Dermis microvascular lymphatic vessel endothelial cell (primary cell): ENCODE data around the gene PGPEP1. TPM values are rescaled to one million over a fixed set of nuclear protein-coding genes. Genes with fewer than 3 reads are reported as not detected.

Experiments used
- DNase-seq, 2 donors: peaks; one replicate each; pipeline versions ENCODE4 v3.0.0 to v3.0.0-alpha.2; 2010; ENCODE audit warnings: low read depth in 2 of 2
- total RNA-seq: library from RNA; depleted of rRNA; stranded (reverse); fragments of >200 nt; gene quantifications from 2 replicates; pipeline ENCODE4 v1.2.1, GENCODE V29; 2014

The PGPEP1 gene
- total RNA-seq, result 19.4 and 20.6 TPM in 2 replicates

GRCh38 chr19:18340190-18340989, at the start of gene PGPEP1:
Gene PGPEP1 (plus strand): TSS chr19:18340598. CDS start chr19:18340682, 84 bp downstream.
- DNase-seq, result peak; percentile 26 to 68

- no peak for DNase-seq
Measured at GRCh38 chr19:18291019-18291524, 49.3 kb upstream of the PGPEP1 start.

GRCh38 chr19:18291590-18292461, 48.6 kb upstream of the PGPEP1 start:
- peak in 1 of 2 donors; percentile 73 for DNase-seq

GRCh38 chr19:18292462-18292809, 48.0 kb upstream of the PGPEP1 start:
- DNase-seq, result no peak

GRCh38 chr19:18292810-18293641, 47.4 kb upstream of the PGPEP1 start:
- peak in 1 of 2 donors; percentile 65 for DNase-seq

- DNase-seq, result no peak
Measured at GRCh38 chr19:18293642-18294466, 46.5 kb upstream of the PGPEP1 start.

GRCh38 chr19:18294467-18294864, 45.9 kb upstream of the PGPEP1 start:
- no peak for DNase-seq

- DNase-seq, result no peak
Measured at GRCh38 chr19:18295034-18295451, 45.4 kb upstream of the PGPEP1 start.

- DNase-seq, result no peak
Measured at GRCh38 chr19:18297308-18297707, 43.1 kb upstream of the PGPEP1 start.

GRCh38 chr19:18298601-18299000, 41.8 kb upstream of the PGPEP1 start:
- no peak for DNase-seq

- DNase-seq, result no peak
Measured at GRCh38 chr19:18299654-18300053, 40.7 kb upstream of the PGPEP1 start.

GRCh38 chr19:18300930-18301717, 39.3 kb upstream of the PGPEP1 start:
- DNase-seq, result peak in 1 of 2 donors; percentile 33

GRCh38 chr19:18301718-18302111, 38.7 kb upstream of the PGPEP1 start:
- no peak for DNase-seq

- DNase-seq, result no peak
Measured at GRCh38 chr19:18304208-18304457, 36.3 kb upstream of the PGPEP1 start.

- peak; percentile 73 to 87 for DNase-seq
Measured at GRCh38 chr19:18304458-18305310, 35.7 kb upstream of the PGPEP1 start.

GRCh38 chr19:18306209-18306887, 34.0 kb upstream of the PGPEP1 start:
- DNase-seq, result no peak

GRCh38 chr19:18306888-18307260, 33.5 kb upstream of the PGPEP1 start:
- DNase-seq, result no peak

- no peak for DNase-seq
Measured at GRCh38 chr19:18307271-18307681, 33.1 kb upstream of the PGPEP1 start.
